Ascending aorta (tissue), 2 donors: Measurements from ENCODE around the gene LDLRAD4. TPM values are rescaled to one million over a fixed set of nuclear protein-coding genes. Genes with fewer than 3 reads are reported as not detected.

Experiments
- DNase-seq, 2 donors: peaks; one replicate each; pipeline ENCODE4 v3.0.0-alpha.2; 2019; ENCODE audit warnings: low spot score in 2 of 2
- H3K27ac ChIP-seq, 2 donors: fragments of 200-600 bp; sonication (generic); one replicate each; pipeline ENCODE4 v1.5.1; 2016 to 2017; ENCODE audit warnings: mild to moderate bottlenecking in 1 of 2
- H3K27me3 ChIP-seq: fragments of 200-600 bp; sonication (generic); one replicate; pipeline ENCODE4 v1.5.1; 2017
- H3K36me3 ChIP-seq, 2 donors: fragments of 200-600 bp; sonication (generic); one replicate each; pipeline ENCODE4 v1.5.1; 2016
- H3K4me1 ChIP-seq, 2 donors: fragments of 200-600 bp; sonication (generic); one replicate each; pipeline ENCODE4 v1.5.1; 2016 to 2017; ENCODE audit warnings: mild to moderate bottlenecking in 1 of 2
- H3K4me3 ChIP-seq, 2 donors: fragments of 200-600 bp; sonication (generic); one replicate each; pipeline ENCODE4 v1.5.1; 2016 to 2017; ENCODE audit warnings: mild to moderate bottlenecking in 1 of 2
- H3K9me3 ChIP-seq, 2 donors: fragments of 200-600 bp; sonication (generic); one replicate each; pipeline ENCODE4 v1.5.1; 2016
- CTCF ChIP-seq, 3 experiments: fragments of 200-600 bp in 2 of 3; fragments of 450-650 bp in 1 of 3; sonication (generic) in 2 of 3; IDR thresholded peaks; one replicate each; pipeline ENCODE4 v1.5.1; 2016 to 2019; ENCODE audit warnings: antibody characterized with exemption in 3 of 3, mild to moderate bottlenecking in 1 of 3, moderate library complexity in 1 of 3
- intact Hi-C: fragments of 100-400 bp; cut with DNase I; formaldehyde crosslinking; loops from one replicate; pipeline ENCODE4 v1.15.1; 2023
- total RNA-seq: library from RNA; depleted of rRNA; stranded (reverse); fragments of >200 nt; gene quantifications from one replicate; pipeline ENCODE4 v1.1.0, GENCODE V29; 2016

Gene LDLRAD4
- total RNA-seq, 1 donor from 2014 or later: 21.0 TPM

- Histone ChIP-seq H3K36me3 (no peaks in the 10 kb centered on the region), H3K9me3 (no peaks in the 10 kb centered on the region), H3K27ac (no peak overlapping the region), H3K4me3 (no peak overlapping the region), H3K27me3 (no peaks in the 10 kb centered on the region), H3K4me1 (peaks cover 3 to 49% of the 10 kb centered on the region in 2 donors)
- peak in 1 of 2 donors; percentile 39 for DNase-seq
- intact Hi-C loops: no loop called here
- TF ChIP-seq CTCF (IDR thresholded peaks at IDR 0.05): no peak
These were observed 213.3 kb downstream of the LDLRAD4 start for GRCh38 chr18:13431886-13432285.

- H3K9me3 ChIP-seq: no peaks in the 10 kb centered on the region
- H3K27me3 ChIP-seq: no peaks in the 10 kb centered on the region
- H3K4me1 ChIP-seq: peaks cover 3 to 53% of the 10 kb centered on the region in 2 donors
- H3K4me3 ChIP-seq: no peak overlapping the region
- intact Hi-C loops: no loop called here
- no peak for TF ChIP-seq CTCF (IDR thresholded peaks at IDR 0.05)
- DNase-seq: no peak
- no peaks in the 10 kb centered on the region for H3K36me3 ChIP-seq
- H3K27ac ChIP-seq: peak overlapping the region; percentile 86 to 91
These were observed 214.6 kb downstream of the LDLRAD4 start for GRCh38 chr18:13433125-13433524.

GRCh38 chr18:13433685-13434084 lies 215.1 kb downstream of the LDLRAD4 start:
- intact Hi-C loops: no loop called here
- DNase-seq: no peak
- H3K4me1 ChIP-seq: peaks cover 3 to 47% of the 10 kb centered on the region in 2 donors

GRCh38 chr18:13434854-13435253 lies 216.3 kb downstream of the LDLRAD4 start:
- H3K36me3 ChIP-seq: peaks cover 0 to under 1% of the 10 kb centered on the region in 2 donors
- H3K9me3 ChIP-seq: no peaks in the 10 kb centered on the region
- no peaks in the 10 kb centered on the region for H3K27me3 ChIP-seq
- no peak overlapping the region for H3K4me3 ChIP-seq
- peak overlapping the region; percentile 86 to 91 for H3K27ac ChIP-seq
- TF ChIP-seq CTCF (IDR thresholded peaks at IDR 0.05): no peak
- H3K4me1 ChIP-seq: peaks cover 3 to 49% of the 10 kb centered on the region in 2 donors
- DNase-seq: no peak
- intact Hi-C loops: loop anchor here (5.0 kb wide), 4 partner anchors 53 to 168 kb away; no protein-coding TSS in a partner anchor

More at GRCh38 chr18:13433685-13434084, 215.1 kb downstream of the LDLRAD4 start:
- H3K4me3 ChIP-seq: no peak overlapping the region
- no peaks in the 10 kb centered on the region for H3K9me3 ChIP-seq
- no peak for TF ChIP-seq CTCF (IDR thresholded peaks at IDR 0.05)
- peak overlapping the region; percentile 86 to 91 for H3K27ac ChIP-seq
- H3K27me3 ChIP-seq: no peaks in the 10 kb centered on the region
- H3K36me3 ChIP-seq: no peaks in the 10 kb centered on the region

GRCh38 chr18:13435586-13436333 lies 217.2 kb downstream of the LDLRAD4 start:
- Histone ChIP-seq H3K4me3 (no peak overlapping the region), H3K27me3 (no peaks in the 10 kb centered on the region), H3K4me1 (peaks cover 3 to 50% of the 10 kb centered on the region in 2 donors), H3K36me3 (peaks cover 0 to 7% of the 10 kb centered on the region in 2 donors), H3K9me3 (no peaks in the 10 kb centered on the region), H3K27ac (peak overlapping the region; percentile 86 to 91)
- intact Hi-C loops: loop anchor here (2.0 to 5.0 kb wide), 5 partner anchors 53 to 219 kb away; no protein-coding TSS in a partner anchor
- peak; percentile 57 to 90 for DNase-seq
- TF ChIP-seq CTCF (IDR thresholded peaks at IDR 0.05): no peak
